Stimulated activated CD8-positive, alpha-beta memory T cell treated with anti-CD3 and anti-CD28 coated beads, Interleukin-12 subunit alpha, Interleukin-12 subunit beta, amount 100 ng/mL, for 1 hour (primary cell): ENCODE data around the gene MMAB.
A peak's percentile ranks its signal among the peaks of the same experiment; 100 is the strongest.

Experiments
- DNase-seq: peaks from one replicate; pipeline ENCODE4 v3.0.0-alpha.2; 2020; ENCODE audit warnings: low read depth

Gene MMAB

DNA sequence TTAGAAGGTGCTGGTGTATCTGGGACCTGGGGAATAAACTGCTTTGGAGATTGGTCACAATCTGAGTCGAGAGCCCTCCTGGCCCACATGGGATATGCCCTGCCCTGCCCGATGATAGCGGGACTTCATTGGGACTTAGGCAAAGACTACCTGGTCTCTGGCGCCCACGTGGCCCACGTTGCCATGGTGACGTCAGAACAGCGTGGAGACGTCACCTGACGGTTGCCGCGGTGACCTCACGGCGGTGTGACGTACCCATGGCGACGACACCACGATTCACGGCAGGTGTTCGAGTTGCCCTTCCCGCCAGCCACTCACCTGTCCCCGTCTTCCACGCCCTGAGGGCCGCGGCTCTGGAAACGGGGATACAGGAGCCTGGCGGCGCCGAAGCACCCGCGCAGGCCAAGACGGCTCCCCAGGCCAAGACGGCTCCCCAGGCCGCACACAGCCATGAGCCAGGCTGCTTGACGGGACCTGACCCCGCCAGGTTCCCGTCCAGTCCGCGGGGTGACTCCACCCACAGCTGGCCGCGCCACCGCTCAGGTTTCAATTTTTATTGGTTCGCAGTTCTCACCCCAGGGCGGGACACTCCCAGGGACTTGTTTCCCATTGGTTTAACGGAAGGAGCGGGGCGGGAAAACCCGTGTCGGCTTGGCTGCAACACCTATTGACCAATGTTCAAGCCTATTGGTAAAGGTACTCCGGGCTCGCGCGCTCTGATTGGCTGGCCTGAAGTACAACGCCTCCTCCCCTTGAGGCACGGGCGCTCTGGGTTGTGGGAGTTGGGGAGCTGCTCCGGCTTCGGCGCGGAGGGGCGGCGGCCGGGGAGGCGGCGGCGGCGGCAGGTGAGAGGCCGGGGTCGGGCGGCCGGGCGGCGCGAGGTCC is at the start of gene MMAB, which contains the start of gene MVK:
MMAB (minus strand) TSS at position 476 of the 885 bp plus-strand sequence; CDS start at position 452, 24 bp downstream.
MVK (plus strand) TSS at position 766 of the 885 bp plus-strand sequence. CDS start 1,029 bp downstream, outside the sequence.
- peak; percentile 96 for DNase-seq

DNA sequence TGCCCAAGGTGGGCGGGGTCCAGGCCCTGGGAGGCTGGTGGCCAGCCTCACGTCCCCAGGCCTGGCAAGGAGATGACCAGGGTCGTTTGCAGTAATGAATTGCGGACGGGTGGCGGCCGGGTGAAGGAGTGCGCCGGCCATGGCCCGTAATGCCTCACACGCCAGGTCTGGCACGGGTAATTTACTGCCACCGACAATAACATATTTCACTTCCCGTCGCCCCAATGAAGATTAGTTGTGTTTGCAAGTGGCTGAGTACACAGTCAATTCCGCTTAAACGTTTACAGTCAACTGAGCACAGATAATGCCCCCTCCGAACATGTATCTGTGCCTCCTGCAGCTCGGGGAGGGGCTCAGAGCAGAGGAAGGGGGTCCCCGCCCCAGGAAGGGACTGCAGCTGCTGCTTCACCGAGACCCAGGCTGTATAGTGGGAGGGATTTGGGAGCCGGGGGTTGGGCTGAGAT is 48.6 kb upstream of the MMAB start:
- DNase-seq = no peak

DNA sequence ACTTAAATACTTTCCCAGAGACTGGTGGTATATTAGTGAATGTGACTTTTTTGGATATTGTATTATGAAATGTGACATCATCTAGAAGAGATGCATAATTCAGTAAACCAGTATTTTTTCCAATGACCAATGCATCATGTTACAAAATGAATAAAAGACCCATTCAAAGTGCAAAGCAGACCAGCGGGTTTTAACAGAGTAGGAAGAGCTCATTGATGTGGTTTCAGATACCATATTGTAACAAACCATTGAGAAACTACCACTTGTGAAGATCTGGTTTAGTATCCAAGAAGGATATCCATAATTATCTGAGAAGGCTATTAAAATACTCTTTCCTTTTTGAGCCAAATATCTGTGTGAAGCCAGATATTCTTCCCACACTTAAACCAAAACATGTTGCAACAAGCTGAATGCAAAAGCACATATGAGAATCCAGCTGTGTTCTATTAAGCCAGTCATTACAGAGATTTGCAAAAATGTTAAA is 47.9 kb upstream of the MMAB start:
- no peak for DNase-seq

DNA sequence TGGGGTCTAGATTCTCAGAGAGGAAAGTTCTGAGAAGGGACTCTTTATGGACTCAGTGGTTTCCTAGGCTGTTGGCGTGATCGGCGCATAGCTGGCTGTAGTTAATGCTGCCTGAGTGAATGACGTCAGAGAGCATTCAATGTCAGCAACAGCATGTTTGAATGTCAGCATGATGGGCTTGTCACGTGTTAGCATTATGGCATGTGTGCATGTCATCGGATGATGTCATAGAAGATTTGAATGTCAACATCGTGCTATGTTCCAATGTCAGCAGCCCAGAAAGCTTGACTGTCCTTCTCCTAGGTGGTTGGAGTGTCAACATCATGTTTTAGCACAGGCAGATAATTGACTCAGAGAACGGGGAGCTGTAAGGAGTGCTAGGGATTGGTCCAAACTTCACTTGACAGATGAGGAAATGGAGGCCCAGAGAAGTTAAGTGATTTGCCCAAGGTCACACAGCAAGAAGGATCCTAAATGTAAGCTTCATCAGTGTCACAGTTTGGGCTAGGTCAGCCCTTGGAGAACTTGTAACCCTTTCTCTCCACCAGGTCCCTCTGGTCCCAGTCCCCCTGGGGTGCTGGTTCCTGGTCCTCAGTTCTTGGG is 45.8 kb upstream of the MMAB start:
- no peak for DNase-seq

DNA sequence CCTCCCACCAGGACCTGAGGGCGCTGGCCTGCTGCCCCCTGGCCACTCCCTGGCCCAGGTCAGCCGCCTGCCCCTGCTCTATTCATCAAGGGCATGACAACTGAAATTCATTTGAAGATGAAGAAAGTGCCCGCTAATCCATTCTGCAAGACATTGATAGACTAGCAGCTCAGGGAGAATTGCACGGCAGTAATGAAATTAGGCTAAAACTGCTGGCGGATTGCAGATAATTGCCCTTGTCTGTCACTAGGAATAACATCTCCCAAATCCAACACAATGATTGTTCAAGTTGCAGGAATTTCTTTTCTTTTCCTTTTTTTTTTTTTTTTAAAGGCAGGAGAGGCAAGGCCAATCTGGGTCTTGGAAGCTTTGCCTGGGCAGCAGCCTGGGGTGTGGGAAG is 44.8 kb upstream of the MMAB start:
- no peak for DNase-seq

DNA sequence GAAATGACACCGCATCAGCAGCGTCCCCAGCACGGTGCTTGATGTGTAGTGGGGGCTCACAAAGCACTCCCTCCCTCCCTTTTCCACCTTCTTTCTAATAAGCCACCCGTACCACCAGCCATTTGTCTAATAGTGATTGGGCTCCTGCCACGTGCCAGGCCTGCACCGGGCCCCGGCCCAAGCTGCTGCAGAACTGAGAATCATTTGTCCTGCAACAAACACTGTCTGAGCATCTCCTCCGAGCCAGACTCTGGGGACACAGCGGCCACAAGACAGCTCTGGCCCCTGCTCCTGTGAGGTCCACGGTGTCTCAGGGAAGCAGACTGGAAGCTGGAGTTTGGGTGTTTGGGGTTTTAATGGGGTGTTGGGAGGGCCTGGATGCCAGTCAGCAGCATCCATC is 44.2 kb upstream of the MMAB start:
- no peak for DNase-seq

DNA sequence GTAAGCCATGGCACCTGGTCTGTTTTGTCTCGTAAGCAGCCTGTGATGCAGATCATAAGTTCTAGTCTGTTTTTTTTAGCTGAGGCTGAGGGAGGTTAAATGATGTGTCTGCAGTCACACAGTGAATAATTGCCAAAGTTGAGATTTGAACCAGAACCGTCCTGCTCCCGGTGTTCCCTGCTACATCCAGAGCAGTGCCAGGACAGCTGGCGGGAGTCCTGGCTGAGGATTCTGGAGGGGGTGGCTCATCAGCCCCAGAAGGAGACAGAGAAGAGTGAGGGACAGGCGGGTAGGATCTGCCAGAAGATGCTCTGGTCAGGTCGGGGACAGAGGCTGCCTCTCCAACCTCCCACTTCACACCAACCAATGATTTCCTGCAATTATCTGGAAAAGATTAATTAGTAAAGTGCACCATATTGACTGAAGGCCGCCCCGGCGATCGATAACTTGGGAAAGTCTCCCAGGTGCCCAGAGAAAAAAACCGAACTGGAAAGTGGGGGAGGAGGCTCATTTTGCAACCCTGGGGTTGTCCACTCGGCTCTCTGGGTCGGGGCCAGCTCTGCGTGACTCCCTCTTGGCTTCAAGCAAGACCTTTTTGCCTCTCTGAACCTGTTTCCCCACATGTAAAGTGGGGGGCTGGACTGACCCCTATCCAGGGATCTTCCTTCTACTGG is 42.4 kb upstream of the MMAB start:
- DNase-seq = no peak

DNA sequence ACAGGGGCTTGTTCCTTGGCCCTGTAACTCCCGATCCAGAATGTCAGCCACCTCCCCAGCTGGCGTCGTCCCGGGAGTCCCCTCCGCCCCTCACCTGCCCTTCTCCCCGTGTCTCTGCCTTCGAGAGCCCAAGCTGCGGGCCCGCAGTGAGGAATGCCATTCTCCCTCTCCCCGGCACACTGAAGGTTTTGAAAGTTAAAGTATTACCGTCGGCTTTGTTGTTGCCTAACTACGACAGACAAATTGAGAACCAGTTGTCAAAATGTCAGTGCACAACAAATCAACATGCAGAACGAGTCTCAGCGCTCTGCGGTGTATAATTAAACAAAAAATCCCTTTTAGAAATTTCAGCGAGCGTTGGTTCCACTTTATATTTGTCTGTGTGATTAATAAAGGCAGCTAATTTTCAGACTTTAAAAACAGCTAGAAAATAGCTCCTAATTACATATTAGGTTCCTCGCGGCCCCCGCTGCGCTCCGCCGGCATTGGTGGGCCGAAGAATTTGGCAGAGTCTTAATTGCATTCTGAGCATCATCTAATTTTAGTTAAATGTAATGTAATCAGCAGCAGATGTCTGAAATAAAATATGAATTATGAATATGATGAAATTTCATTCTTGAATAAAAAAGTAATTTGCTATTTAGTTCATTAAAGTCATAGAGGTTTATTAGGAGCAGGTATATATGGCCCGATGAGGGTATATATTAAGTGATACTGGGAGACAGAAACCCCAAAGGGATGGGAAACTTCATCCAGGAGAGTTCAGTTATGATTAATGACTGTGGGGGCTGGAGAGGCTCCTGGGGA is 40.5 kb upstream of the MMAB start:
- DNase-seq = no peak

DNA sequence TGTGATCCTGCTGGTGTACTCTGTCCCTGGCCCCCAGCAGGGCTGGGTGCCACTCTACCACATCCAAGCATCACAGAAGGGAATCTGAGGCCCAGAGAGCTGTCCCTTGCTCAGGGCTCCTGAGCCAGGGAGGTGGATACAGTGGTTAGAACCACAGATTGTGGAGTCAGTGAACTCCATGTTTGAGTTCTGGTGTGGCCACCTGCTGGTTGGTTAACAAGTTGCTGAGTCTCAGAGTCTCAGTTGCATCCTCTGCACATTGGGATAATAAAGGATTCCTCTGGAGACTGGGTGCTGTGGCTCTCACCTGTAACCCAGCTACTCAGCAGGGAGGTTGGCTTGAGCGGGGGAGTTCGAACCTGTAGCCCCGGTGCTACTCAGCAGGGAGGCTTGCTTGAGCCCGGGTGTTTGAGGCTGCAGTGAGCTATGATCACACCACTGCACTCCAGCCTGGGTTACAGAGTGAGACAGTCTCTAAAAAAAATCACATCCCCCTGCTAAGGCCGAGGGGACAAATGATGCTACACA is 39.7 kb upstream of the MMAB start:
- no peak for DNase-seq

DNA sequence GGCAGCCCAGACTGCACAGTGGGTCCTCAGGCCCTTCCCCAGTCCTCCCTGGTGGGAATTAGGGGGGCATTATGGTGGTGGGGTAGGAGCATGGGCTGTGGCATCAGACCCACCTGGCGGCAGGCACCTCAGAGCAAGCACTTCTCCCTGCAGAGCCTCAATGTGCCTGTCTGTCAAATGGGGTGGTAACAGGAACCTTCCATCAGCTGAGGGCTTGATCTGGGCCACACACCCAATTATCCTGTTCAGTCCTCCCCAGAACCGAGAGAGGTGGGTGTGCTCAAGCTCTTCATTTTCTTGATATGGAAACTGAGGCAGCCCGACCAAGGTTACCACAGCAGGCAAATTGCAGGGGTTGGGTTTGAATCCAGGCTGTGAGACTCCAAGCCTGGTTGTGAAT is 38.7 kb upstream of the MMAB start:
- DNase-seq = no peak

DNA sequence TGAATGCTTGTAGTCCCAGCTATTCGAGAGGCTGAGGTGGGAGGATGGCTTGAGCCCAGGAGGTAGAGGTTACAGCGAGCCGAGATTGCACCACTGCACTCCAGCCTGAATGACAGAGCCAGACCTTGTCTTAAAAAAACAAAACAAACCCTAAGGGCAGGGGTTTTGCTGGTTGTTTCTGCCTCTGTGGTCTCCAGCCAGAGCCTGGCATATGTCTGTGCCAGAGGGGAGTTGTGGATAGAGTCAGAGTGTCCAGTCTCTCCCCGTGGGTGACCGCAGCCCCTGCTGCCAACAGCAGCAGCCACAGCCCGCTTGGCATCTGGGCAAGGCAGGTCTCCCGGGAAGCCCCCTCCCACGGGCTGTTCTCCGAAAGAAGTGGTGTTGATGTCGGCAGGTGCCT is 37.9 kb upstream of the MMAB start:
- DNase-seq = no peak

DNA sequence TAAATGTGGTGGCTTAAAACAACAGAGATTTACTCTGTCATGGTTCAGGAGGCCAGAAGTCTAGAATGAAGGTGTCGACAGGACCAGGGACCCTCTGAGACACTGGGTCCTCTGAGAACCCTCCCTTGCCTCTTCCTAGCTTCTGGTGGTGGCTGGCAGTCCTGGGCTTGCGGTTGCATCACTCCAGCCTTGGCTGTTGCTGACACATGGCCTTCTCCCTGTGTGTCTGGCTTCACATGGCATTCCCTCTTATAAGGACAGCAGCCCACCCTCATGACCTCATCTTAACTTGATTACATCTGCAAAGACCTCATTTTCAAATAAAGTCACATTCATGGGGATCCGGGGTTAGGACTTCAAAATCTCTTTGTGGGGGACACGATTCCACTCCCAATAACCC is 37.2 kb upstream of the MMAB start:
- DNase-seq = no peak

DNA sequence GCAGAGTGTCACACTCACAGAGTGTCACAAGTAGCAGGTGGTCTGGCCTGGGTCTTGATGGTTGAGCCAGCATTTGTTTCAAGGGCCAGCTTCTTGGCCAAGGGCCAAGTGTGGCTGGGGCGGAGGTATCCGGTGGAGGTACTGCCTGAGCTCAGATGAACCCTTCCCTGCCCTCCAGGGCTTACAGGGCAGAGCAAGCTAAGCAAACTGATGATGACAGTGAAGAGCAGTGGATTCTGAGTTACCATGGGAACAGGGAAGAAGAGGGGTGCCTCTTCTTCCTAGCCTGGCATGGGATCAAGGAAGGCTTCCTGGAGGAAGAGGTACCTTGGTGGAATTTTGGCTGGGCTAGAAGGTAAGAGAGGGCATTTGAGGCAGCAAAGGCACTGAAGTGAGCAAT is 36.0 kb upstream of the MMAB start:
- no peak for DNase-seq

DNA sequence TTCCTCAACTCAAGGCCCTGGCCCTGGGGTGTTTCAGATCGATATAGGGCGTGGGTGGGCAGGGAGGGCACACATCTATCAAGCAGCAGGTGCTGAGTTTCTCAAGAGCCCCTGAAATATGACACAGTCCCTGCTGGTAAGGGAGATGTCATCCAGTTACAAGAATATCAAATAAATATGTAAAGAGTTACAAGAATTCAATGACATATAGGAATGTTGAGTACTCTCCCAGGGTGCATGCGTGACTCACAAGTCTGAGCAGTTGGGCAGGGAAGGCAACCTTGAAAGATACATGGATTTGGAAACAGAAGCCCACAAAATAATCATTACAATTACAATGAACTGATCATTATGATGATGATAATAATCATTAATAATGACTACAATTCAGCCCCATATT is 35.5 kb upstream of the MMAB start:
- no peak for DNase-seq

DNA sequence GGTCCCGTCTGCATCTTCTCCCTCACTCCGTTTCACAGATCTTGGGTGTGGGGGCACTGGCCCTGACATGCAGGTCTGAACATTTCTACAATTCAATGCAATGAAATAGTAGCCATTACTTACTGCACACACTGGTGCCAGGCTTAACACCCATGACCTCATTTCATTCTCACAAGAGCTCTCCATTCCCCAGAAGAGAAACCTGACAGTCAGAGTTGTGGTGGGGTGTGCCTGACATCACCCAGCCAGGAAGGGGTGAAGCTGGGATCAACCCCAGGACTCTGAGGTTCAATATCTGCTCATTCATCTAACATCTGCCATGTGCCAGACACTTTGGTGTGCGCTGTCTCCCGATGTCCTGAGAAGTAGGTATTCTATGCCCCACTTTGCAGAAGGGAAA is 35.0 kb upstream of the MMAB start:
- DNase-seq = no peak

DNA sequence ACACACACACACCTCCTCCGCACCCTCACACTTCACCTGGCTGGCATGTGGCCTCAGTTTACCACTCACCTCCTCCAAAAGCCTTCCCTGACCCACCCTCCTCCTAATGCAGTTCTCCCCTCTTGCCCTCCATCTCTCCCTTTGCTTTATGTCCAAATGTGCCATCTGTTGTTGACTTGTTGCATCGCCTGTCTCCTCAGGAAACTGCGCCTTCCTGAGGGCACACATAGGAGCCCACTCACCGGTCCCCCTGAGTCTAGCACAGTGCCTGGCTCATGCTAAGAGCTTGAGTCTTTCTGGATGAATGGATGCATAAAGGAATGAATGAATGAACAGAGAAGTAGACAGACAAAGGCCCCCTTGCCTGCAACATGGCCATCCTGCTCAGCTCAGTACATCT is 34.3 kb upstream of the MMAB start:
- no peak for DNase-seq

DNA sequence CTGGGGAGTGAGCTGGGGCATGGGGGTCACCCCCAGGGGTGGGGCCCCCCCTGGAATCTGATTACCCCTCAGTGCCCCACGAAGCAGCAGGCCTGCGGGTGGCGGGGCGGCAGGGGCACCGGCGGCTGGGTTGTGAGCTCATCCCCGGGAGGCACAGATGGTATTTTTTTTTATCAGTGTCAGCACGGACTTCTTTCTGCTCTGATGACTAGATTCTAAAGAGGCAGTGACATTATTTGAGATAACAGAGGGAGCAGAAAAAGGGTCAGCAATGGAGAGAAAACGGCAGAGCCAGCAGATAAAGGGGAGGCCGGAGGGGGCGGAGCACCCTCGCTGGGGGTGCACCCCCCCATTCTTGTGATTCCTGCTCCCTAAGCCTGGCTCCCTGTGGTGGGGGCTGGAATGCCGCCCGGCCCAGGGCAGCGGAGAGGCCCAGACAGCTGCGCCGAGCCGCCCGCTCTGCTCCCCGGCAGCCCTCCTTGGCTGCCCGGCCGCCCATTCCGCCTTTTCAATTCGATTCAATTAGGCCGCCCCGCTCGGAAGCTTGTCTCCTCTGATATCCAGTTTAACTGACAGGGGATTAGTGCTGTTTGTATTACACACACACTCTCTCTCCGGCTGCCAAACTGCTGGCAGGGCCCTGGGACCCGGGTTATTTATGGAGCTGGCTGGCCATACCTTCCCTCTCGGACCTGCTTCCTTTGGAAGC is 33.2 kb upstream of the MMAB start:
- no peak for DNase-seq

DNA sequence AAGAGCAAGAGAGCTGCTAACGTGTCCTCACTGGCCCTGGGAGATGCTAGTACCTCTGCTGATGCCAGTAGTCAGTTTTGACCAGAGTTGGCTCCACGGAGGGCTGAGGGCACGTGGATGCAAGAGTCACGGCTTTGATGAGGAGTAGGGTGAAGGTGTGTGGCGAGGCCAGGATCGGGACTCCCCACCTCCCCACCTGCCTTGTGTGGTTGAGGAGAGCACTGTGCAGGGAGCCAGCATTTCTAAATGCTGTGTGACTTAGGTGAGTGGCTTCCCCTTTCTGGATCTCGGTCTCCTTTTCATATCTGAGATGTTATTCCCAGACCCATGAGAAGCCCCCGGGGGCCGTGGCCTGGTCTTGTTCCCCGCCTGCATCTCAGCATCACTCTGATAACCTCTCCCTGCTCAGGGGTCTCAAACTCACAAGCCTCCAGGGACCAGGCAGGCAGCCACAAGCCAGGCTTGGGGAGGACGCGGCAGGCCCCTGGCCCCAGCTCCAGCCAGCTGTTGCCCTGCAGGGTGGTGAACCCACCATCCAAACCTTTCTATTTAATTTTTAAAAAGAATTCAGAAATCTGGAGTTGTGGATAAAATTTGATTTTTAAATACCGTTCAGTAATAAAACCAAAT is 32.4 kb upstream of the MMAB start:
- no peak for DNase-seq

DNA sequence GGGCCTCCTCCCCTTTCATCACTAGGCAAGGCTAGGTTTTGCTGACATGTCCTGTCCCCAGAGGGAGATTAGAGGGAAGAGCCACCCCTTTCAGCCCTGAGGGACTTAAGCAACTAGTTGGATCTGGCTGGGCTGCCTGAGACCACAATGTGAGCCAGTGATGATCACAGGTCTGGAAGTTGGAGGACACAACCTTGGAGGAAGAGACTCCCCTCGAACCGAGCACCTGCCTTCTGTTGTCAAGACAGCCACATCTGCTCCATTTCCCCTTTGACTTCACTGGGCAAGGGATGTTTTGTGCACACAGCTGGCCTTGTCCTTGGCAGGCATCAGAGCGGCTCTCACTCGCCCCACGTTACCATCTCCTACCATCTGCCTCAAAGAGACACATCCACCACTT is 31.7 kb upstream of the MMAB start:
- no peak for DNase-seq

DNA sequence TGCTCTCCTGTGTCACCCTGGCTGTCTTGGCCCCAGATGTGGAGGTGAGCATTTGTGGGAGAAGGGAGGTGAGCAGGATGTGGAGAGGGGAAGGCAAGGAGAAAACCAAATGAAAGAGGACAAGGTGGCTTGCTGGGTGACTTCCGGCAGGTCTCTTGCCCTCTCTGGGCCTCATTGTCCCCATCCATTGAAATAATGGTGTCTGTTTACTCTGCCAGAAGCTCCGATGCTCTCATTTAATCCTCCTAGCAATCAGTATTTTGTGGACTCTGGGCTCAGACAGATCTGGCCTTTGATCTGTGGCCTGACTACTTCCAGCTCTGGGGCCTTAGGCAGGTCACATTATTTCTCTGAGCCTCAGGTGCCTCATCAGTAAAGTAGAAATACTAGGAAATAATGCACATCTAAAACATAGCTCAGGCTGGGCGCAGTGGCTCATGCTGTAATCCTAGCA is 30.9 kb upstream of the MMAB start:
- no peak for DNase-seq
